ENCODE results near the gene IKBKG. TPM values are rescaled to one million over a fixed set of nuclear protein-coding genes. Genes with fewer than 3 reads are reported as not detected.
"Not testable (repeated sequence)": the region's sequence is repeated elsewhere in the genome, so short reads cannot be mapped to it uniquely, and the experiment has no call there.

IKBKG gene
- polyA plus RNA-seq, 4 donors: 15.2 to 20.1 (median 16.7) TPM

GRCh38 chrX:154552112-154552806 is 4.8 kb downstream of the IKBKG start:
- DNase-seq (ENCODE audit: low read depth in 4 of 4, low spot score in 3 of 4): not testable (repeated sequence)

DNA sequence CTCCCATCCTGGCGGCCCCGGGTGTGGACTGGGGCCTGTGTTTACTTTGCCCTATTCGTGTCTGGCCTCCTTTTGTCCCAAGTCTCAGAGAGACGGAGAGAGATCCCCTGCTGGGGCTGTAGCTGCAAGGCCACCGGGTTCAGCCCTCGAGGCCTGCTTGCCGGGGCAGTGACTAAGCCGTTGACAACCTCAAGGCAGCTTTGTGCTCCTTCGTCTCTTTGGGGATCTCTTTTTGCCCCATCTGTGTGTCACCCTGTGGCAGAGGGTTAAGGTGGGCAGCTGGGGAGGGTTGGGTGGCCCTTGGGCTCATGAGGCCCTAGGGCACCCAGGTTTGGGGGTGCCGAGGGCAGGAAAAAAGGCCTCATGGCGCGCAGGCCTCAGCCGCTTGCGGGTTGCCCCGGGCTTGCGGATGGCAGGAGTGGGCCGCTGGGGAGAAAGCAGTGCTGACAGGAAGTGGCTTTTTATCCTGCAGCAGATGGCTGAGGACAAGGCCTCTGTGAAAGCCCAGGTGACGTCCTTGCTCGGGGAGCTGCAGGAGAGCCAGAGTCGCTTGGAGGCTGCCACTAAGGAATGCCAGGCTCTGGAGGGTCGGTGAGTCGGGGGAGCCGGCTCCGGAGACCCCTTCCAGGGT is 10.8 kb downstream of the IKBKG start:
- DNase-seq (ENCODE audit: low read depth in 4 of 4, low spot score in 3 of 4): not testable (repeated sequence)

DNA sequence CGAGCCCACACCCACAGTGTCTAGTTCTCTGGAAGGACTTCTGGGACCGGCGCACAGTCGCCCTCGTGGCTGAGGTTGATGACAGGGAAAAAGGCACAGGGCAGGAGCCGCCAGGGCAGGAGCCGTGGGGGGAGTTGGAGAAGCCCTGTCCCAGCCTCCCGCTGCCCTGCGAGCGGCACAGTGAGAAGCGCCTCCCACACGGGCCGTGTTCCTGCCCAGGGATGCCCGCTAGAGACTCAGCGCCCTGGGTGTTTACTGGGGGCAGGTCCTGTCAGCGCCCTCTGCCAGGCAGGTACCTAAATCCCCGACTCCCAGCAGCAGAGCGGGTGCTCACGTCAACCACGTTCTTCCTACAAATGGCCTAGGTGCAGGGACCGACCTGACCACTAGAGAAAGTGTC is 11.5 kb downstream of the IKBKG start:
- not testable (repeated sequence) for DNase-seq (ENCODE audit: low read depth in 4 of 4, low spot score in 3 of 4)

DNA sequence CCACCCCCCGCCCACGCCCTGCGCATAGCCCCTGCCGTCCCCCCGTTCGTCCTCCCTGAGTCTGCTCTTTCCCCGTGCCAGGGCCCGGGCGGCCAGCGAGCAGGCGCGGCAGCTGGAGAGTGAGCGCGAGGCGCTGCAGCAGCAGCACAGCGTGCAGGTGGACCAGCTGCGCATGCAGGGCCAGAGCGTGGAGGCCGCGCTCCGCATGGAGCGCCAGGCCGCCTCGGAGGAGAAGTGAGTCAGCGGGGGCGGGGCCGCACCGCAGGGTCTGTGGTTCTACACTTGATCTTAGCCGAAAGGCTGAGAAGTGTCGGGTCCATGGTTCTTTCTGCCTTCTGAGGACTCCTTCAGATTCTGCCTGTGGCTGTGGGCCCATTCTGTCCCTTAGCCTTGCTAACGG is 12.9 kb downstream of the IKBKG start:
- DNase-seq (ENCODE audit: low read depth in 4 of 4, low spot score in 3 of 4): not testable (repeated sequence)

DNA sequence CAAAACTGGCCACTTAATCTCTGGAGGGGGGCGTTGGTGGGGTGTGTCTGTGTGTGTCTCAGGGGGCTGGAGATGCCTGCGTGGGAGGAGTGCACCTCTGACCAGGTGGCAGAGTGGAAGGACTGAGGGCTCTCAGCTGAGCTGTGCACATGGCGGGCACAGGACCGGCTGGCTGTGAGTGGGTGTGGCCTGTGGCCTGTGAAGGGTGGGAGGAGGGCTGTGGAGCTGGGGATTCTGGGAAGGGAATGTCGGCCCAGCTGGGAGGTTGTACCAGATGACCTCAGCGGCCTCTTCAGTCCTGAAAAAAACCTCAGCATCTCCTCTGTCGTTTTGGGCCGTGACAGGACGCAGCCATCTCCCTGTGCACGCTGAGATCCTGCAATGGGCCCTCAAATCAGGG is 14.9 kb downstream of the IKBKG start:
- DNase-seq (ENCODE audit: low read depth in 4 of 4, low spot score in 3 of 4): not testable (repeated sequence)

- not testable (repeated sequence) for DNase-seq (ENCODE audit: low read depth in 4 of 4, low spot score in 3 of 4)
These were observed 22.9 kb downstream of the IKBKG start for GRCh38 chrX:154570361-154570760.

DNA sequence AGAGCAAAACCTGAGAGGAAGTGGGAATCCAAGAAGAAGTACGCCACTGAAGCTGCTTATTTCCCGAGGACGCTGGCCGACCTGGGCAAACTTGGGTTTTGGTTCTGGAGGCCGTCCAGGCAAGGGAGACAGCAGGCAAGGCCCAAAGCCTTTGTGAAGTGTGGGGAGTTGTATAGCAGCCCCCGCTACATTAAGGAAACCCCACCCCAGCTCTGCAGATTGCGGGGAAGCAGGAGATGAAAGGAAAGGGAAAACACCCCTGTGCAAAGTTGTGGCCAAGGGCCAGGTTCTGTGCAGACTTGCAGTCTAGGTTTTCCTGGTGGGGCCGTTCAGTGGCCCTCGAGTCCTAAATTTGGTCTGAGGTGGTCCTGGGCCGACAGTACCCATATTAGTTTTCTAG is 25.6 kb downstream of the IKBKG start:
- not testable (repeated sequence) for DNase-seq (ENCODE audit: low read depth in 4 of 4, low spot score in 3 of 4)

GRCh38 chrX:154575076-154575475 is 27.7 kb downstream of the IKBKG start:
- not testable (repeated sequence) for DNase-seq (ENCODE audit: low read depth in 4 of 4, low spot score in 3 of 4)

GRCh38 chrX:154582994-154583393 is 35.6 kb downstream of the IKBKG start:
- not testable (repeated sequence) for DNase-seq (ENCODE audit: low read depth in 4 of 4, low spot score in 3 of 4)

GRCh38 chrX:154584585-154585183 is 37.3 kb downstream of the IKBKG start, which contains the start of gene CTAG1A:
TSS of gene CTAG1A (plus strand) at chrX:154585133. CDS start at chrX:154585207, 74 bp downstream.
- DNase-seq (ENCODE audit: low read depth in 4 of 4, low spot score in 3 of 4): not testable (repeated sequence)

DNA sequence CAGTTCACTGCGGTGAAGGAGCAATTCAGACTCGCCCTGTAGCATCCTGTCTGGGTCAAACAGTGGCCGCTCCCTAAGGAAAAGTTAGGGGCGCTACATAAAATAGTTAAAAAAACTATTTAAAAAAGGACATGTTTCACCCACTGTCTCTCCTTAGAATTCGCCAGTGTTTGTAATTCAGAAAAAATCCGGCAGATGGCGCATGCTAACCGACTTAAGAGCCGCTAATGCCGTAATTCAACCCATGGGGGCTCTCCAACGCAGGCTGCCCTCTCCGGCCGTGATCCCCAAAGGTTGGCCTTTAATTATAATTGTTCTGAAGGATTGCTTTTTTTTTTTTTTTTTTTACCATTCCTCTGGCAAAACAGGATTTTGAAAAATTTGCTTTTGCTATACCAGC is 43.0 kb downstream of the IKBKG start:
- not testable (repeated sequence) for DNase-seq (ENCODE audit: low read depth in 4 of 4, low spot score in 3 of 4)

- no peak for DNase-seq (ENCODE audit: low read depth in 4 of 4, low spot score in 3 of 4)
These were observed 45.1 kb downstream of the IKBKG start for GRCh38 chrX:154592505-154592904.

GRCh38 chrX:154593201-154593600 is 45.8 kb downstream of the IKBKG start:
- no peak for DNase-seq (ENCODE audit: low read depth in 4 of 4, low spot score in 3 of 4)

DNA sequence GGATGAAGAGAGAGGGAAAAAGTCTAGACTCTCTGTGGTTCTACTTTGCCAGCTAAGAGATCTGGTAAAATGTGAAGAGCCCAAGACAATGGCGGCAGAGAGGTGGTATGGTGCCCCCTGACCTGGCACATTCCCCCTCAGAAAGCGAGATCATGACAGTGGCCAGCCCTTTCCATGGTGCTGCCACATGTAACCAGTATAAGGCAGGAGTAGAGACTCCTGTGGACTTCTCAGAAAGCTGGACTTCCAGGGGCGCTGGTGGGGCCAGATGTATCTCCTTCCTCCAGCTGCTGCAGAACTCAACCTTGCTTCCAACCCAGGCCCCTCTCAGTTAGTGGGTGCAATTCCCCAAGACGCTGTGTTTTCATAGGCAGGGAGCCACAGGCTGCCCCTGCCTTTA is 47.1 kb downstream of the IKBKG start:
- DNase-seq (ENCODE audit: low read depth in 4 of 4, low spot score in 3 of 4): no peak

DNA sequence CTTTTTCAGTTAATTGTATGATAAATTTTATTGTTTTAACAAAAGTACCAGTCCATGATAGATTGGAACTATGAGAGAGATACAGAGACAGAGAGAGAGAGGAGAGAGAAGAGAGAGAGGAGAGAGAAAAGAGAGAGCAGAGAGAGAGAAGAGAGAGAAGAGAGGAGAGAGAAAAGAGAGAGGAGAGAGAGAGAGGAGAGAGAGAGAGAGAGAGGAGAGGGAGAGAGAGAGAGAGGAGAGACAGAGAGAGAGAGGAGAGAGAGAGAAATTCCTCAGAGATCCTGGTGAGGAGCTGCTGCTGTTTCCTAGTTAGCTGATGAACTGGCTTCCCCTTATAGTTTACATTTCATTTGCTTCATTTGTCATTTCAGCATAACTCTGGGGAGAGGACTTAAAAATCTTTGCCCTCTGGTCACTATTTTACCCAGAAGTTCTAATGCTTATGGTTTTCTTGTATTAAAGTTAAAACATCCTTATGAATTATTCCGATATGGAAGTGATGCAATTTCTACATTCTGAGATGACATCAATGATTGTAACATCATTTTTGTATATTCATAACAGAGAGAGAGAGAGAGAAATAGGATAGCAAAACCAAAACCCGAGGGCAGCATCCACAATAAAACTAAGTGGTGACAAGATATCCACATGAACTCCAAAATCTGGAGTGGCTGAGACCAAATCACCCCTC is 48.3 kb downstream of the IKBKG start:
- DNase-seq (ENCODE audit: low read depth in 4 of 4, low spot score in 3 of 4): no peak

- DNase-seq (ENCODE audit: low read depth in 4 of 4, low spot score in 3 of 4): peak in 3 of 4 donors; percentile 5 to 35 (median 34)
These were observed 49.0 kb downstream of the IKBKG start for GRCh38 chrX:154596290-154596929.

- DNase-seq (ENCODE audit: low read depth in 4 of 4, low spot score in 3 of 4): no peak
These were observed 49.8 kb downstream of the IKBKG start for GRCh38 chrX:154597221-154597620.

- no peak for DNase-seq (ENCODE audit: low read depth in 4 of 4, low spot score in 3 of 4)
These were observed 51.2 kb downstream of the IKBKG start for GRCh38 chrX:154598656-154599055.

DNA sequence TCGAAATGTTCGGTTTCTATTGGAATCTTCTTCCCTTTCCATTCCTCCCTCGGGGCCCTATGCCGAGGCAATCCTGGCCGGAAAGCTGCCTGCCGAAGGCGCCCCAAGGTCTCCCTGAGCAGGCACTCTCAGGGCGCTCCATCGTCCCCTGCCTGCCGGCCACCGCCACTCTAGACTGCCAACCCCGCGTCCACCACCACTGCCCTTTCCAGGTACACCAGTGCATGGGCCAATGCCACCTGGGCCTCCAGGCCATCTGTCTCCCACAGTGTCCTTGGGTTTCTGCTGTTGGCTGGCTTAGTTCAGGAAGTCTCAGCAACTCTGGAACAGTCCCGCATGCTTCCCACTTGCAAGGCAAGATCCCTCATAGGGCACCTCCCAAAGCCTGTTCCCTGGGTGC is 52.1 kb downstream of the IKBKG start:
- DNase-seq (ENCODE audit: low read depth in 4 of 4, low spot score in 3 of 4): no peak

- DNase-seq (ENCODE audit: low read depth in 4 of 4, low spot score in 3 of 4): no peak
These were observed 53.4 kb downstream of the IKBKG start for GRCh38 chrX:154600759-154601374.

All from right renal pelvis (tissue), 4 donors.